GM12878 (cell line): ENCODE results near the gene PPP2R5B. TPM values are rescaled to one million over a fixed set of nuclear protein-coding genes. Genes with fewer than 3 reads are reported as not detected.

Source experiments
- BACH1 ChIP-seq: fragments of 450-650 bp; IDR thresholded peaks from 2 replicates; pipeline ENCODE4 v1.6.1; 2017; ENCODE audit warnings: mild to moderate bottlenecking, borderline replicate concordance
- BCL11A ChIP-seq: IDR thresholded peaks from 2 replicates; pipeline ENCODE4 v1.6.1; 2011; ENCODE audit warnings: low read depth, low read length
- BHLHE40 ChIP-seq, 2 experiments: fragments of 450-650 bp in 1 of 2; IDR thresholded peaks; 2 replicates each; pipeline ENCODE4 v1.6.1; 2011 to 2017; ENCODE audit warnings: low read depth in 2 of 2, borderline replicate concordance in 1 of 2, improper control_type of control experiment in 1 of 2, low read length in 1 of 2, mild to moderate bottlenecking in 1 of 2
- CBFB ChIP-seq: IDR thresholded peaks from 2 replicates; pipeline ENCODE4 v1.6.1; 2016; ENCODE audit warnings: antibody characterized with exemption, low read depth
- CREM ChIP-seq: IDR thresholded peaks from 2 replicates; pipeline ENCODE4 v1.6.1; 2014; ENCODE audit warnings: antibody characterized with exemption, low read depth
- NBN ChIP-seq: fragments of 450-650 bp; IDR thresholded peaks from 2 replicates; pipeline ENCODE4 v1.6.1; 2016
- NR2C1 ChIP-seq: fragments of 450-650 bp; IDR thresholded peaks from 2 replicates; pipeline ENCODE4 v1.6.1; 2017; ENCODE audit warnings: antibody characterized with exemption, mild to moderate bottlenecking, moderate library complexity
- NR2C2 ChIP-seq: IDR thresholded peaks from 2 replicates; pipeline ENCODE4 v1.6.1; 2011; ENCODE audit warnings: borderline replicate concordance, low read depth; ENCODE audit not compliant: control insufficient read depth, insufficient read length
- NR2F1 ChIP-seq: fragments of 450-650 bp; conservative IDR thresholded peaks from 2 replicates; pipeline ENCODE4 v1.6.1; 2017; ENCODE audit warnings: mild to moderate bottlenecking
- PAX5 ChIP-seq: IDR thresholded peaks from 2 replicates; pipeline ENCODE4 v1.6.1; 2011; ENCODE audit warnings: low read depth, low read length, borderline replicate concordance
- POU2F2 ChIP-seq: IDR thresholded peaks from 3 replicates; pipeline ENCODE4 v1.6.1; 2011; ENCODE audit warnings: low read depth, mild to moderate bottlenecking, low read length, borderline replicate concordance
- RAD51 ChIP-seq: fragments of 450-650 bp; IDR thresholded peaks from 2 replicates; pipeline ENCODE4 v1.6.1; 2016; ENCODE audit warnings: moderate library complexity, mild to moderate bottlenecking, inconsistent platforms
- SIN3A ChIP-seq: IDR thresholded peaks from 2 replicates; pipeline ENCODE4 v1.6.1; 2012; ENCODE audit warnings: low read depth, low read length, improper control_type of control experiment
- WRNIP1 ChIP-seq: IDR thresholded peaks from 2 replicates; pipeline ENCODE4 v1.6.1; 2011; ENCODE audit warnings: low read depth, low read length, improper control_type of control experiment, borderline replicate concordance
- ZBED1 ChIP-seq: IDR thresholded peaks from 2 replicates; pipeline ENCODE4 v1.6.1; 2016; ENCODE audit warnings: borderline replicate concordance
- polyA plus RNA-seq, 11 experiments: library from polyadenylated mRNA; depleted of rRNA in 4 of 11; unstranded in 6 of 11; stranded (reverse) in 5 of 11; fragments of >200 nt; fragmentation: Nextera tagmentation in 4 of 11; fragmentation: Illumina TruSeq in 1 of 11; extraction: Ambion mirVana in 4 of 11; extraction: Trizol in 1 of 11; gene quantifications; 1 replicate in 1 of 11; 2 replicates in 10 of 11; pipeline versions ENCODE4 v1.2.1 to v1.2.3, GENCODE V29; 2011 to 2016; ENCODE audit warnings: inconsistent platforms in 2 of 11, missing spikeins in 2 of 11, low read depth in 1 of 11
- total RNA-seq, 4 experiments: library from RNA; depleted of rRNA in 3 of 4; stranded (reverse); fragments of >200 nt in 3 of 4; fragmentation: Illumina TruSeq in 1 of 4; extraction: Trizol in 1 of 4; gene quantifications; 2 replicates each; pipeline versions ENCODE4 v1.2.1 to v1.2.3, GENCODE V29; 2013 to 2021
- TF ChIP-seq, protein P1 (sequence below): IDR thresholded peaks from 2 replicates; pipeline ENCODE4 v1.6.1; 2011; ENCODE audit warnings: mild to moderate bottlenecking, low read depth, low read length, moderate library complexity; ENCODE audit not compliant: insufficient replicate concordance
- TF ChIP-seq, protein P2 (sequence below): IDR thresholded peaks from 2 replicates; pipeline ENCODE4 v1.6.1; 2012; ENCODE audit warnings: improper control_type of control experiment, low read depth, low read length; ENCODE audit not compliant: insufficient replicate concordance
- TF ChIP-seq, protein P3 (sequence below): fragments of 450-650 bp; IDR thresholded peaks from 2 replicates; pipeline ENCODE4 v1.6.1; 2017; ENCODE audit warnings: antibody characterized with exemption, mild to moderate bottlenecking, moderate library complexity

Gene PPP2R5B
- total and polyA plus RNA-seq, 10 of the 15 experiments (the other 5 are each of a cell fraction or from before 2014, with no cell fraction given): 0.08 to 6.7 (median 2.0) TPM

DNA sequence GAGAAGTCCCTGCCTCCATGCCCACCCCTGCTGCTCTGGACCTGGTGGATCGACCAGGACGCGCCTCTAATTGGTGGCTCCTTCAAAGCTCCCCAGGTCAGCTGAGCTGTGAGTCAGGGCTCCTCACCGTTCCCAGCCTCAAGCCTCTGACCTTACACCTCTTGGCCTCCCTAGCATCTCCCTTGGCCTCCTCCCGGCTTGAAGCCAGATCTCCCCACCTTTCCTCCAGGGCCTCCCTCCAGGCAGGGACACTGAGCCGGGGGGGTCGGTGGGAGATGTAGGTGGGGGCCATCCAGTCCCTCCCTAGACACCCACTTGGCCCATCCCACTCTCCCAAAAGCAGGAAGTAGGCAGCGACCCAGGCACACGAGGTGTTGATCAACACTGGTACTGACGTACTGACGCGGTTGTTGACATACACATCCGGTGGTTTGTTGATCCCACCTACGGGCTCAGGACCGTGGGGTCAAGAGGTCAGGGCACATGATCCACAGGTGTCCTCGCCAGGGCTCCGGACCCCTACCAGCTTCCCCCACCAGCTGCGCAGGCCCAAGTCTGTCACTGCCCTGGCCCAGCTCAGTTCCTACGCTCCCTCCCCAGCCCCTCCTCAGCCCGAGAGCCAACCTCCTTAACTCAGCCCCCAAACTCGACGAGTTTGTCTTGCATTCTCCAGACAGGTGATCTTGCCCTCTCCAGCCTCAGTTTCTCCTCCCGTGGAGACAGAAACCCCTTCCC lies 8.3 kb upstream of the PPP2R5B start (continued):
- TF ChIP-seq, protein P1, sequence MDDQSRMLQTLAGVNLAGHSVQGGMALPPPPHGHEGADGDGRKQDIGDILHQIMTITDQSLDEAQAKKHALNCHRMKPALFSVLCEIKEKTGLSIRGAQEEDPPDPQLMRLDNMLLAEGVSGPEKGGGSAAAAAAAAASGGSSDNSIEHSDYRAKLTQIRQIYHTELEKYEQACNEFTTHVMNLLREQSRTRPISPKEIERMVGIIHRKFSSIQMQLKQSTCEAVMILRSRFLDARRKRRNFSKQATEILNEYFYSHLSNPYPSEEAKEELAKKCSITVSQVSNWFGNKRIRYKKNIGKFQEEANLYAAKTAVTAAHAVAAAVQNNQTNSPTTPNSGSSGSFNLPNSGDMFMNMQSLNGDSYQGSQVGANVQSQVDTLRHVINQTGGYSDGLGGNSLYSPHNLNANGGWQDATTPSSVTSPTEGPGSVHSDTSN: no peak
- TF ChIP-seq SIN3A: peak; percentile 78
- TF ChIP-seq WRNIP1: no peak
- TF ChIP-seq CREM: peak; percentile 76; the same call in 1 of the 2 replicates
- TF ChIP-seq CBFB: no peak
- TF ChIP-seq NR2C2: no peak
- TF ChIP-seq, protein P2, sequence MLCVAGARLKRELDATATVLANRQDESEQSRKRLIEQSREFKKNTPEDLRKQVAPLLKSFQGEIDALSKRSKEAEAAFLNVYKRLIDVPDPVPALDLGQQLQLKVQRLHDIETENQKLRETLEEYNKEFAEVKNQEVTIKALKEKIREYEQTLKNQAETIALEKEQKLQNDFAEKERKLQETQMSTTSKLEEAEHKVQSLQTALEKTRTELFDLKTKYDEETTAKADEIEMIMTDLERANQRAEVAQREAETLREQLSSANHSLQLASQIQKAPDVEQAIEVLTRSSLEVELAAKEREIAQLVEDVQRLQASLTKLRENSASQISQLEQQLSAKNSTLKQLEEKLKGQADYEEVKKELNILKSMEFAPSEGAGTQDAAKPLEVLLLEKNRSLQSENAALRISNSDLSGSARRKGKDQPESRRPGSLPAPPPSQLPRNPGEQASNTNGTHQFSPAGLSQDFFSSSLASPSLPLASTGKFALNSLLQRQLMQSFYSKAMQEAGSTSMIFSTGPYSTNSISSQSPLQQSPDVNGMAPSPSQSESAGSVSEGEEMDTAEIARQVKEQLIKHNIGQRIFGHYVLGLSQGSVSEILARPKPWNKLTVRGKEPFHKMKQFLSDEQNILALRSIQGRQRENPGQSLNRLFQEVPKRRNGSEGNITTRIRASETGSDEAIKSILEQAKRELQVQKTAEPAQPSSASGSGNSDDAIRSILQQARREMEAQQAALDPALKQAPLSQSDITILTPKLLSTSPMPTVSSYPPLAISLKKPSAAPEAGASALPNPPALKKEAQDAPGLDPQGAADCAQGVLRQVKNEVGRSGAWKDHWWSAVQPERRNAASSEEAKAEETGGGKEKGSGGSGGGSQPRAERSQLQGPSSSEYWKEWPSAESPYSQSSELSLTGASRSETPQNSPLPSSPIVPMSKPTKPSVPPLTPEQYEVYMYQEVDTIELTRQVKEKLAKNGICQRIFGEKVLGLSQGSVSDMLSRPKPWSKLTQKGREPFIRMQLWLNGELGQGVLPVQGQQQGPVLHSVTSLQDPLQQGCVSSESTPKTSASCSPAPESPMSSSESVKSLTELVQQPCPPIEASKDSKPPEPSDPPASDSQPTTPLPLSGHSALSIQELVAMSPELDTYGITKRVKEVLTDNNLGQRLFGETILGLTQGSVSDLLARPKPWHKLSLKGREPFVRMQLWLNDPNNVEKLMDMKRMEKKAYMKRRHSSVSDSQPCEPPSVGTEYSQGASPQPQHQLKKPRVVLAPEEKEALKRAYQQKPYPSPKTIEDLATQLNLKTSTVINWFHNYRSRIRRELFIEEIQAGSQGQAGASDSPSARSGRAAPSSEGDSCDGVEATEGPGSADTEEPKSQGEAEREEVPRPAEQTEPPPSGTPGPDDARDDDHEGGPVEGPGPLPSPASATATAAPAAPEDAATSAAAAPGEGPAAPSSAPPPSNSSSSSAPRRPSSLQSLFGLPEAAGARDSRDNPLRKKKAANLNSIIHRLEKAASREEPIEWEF: no peak
- peak; percentile 71 to 83 for TF ChIP-seq BHLHE40 (IDR thresholded peaks at IDR 0.05; ENCODE audit: borderline replicate concordance in 1 of 2, low read depth in 2 of 2, low read length in 1 of 2)
- 0 out of 2 replicates have a peak, but pooled peaks have one; percentile 8 for TF ChIP-seq BACH1
- TF ChIP-seq, protein P3, sequence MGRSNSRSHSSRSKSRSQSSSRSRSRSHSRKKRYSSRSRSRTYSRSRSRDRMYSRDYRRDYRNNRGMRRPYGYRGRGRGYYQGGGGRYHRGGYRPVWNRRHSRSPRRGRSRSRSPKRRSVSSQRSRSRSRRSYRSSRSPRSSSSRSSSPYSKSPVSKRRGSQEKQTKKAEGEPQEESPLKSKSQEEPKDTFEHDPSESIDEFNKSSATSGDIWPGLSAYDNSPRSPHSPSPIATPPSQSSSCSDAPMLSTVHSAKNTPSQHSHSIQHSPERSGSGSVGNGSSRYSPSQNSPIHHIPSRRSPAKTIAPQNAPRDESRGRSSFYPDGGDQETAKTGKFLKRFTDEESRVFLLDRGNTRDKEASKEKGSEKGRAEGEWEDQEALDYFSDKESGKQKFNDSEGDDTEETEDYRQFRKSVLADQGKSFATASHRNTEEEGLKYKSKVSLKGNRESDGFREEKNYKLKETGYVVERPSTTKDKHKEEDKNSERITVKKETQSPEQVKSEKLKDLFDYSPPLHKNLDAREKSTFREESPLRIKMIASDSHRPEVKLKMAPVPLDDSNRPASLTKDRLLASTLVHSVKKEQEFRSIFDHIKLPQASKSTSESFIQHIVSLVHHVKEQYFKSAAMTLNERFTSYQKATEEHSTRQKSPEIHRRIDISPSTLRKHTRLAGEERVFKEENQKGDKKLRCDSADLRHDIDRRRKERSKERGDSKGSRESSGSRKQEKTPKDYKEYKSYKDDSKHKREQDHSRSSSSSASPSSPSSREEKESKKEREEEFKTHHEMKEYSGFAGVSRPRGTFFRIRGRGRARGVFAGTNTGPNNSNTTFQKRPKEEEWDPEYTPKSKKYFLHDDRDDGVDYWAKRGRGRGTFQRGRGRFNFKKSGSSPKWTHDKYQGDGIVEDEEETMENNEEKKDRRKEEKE: no peak
- no peak for TF ChIP-seq BCL11A
- no peak for TF ChIP-seq RAD51
- TF ChIP-seq NR2F1: peak; percentile 97
- peak; percentile 47; the same call in 1 of the 3 replicates for TF ChIP-seq POU2F2
- TF ChIP-seq NR2C1: peak; percentile 45
- TF ChIP-seq PAX5: no peak
- TF ChIP-seq NBN: 0 out of 2 replicates have a peak, but pooled peaks have one; percentile 22
- no peak for TF ChIP-seq ZBED1
- TF ChIP-seq, all 136 proteins: peak for 24
